ENCODE data around the gene GPR183. TPM values are rescaled to one million over a fixed set of nuclear protein-coding genes. Genes with fewer than 3 reads are reported as not detected.
A peak's percentile ranks its signal among the peaks of the same experiment; 100 is the strongest.

The GPR183 gene
- total RNA-seq, 2 donors from 2014 or later: 1.5 to 8.3 TPM

- no peak overlapping the region for H3K27ac ChIP-seq
- no peak for DNase-seq
- H3K9me3 ChIP-seq: no peaks in the 10 kb centered on the region
- no peak for TF ChIP-seq CTCF (IDR thresholded peaks at IDR 0.05)
- no peaks in the 10 kb centered on the region for H3K4me1 ChIP-seq
- no peaks in the 10 kb centered on the region for H3K36me3 ChIP-seq
- H3K9ac ChIP-seq (ENCODE audit: low read depth in 2 of 2, low read length in 2 of 2): no peak overlapping the region
- H3K27me3 ChIP-seq: no peaks in the 10 kb centered on the region
- H3K4me3 ChIP-seq: no peak overlapping the region
- intact Hi-C loops (cut with DNase I): no loop called here
Observed at GRCh38 chr13:99268822-99269221, 38.4 kb downstream of the GPR183 start.

- intact Hi-C loops (cut with DNase I): no loop called here
- H3K9ac ChIP-seq (ENCODE audit: low read depth in 2 of 2, low read length in 2 of 2): no peak overlapping the region
Observed at GRCh38 chr13:99267927-99268326, 39.3 kb downstream of the GPR183 start.

GRCh38 chr13:99266827-99267226, 40.4 kb downstream of the GPR183 start:
- H3K9ac ChIP-seq (ENCODE audit: low read depth in 2 of 2, low read length in 2 of 2): no peak overlapping the region
- no peak for DNase-seq
- no peaks in the 10 kb centered on the region for H3K9me3 ChIP-seq
- H3K4me1 ChIP-seq: no peaks in the 10 kb centered on the region
- no peak for TF ChIP-seq CTCF (IDR thresholded peaks at IDR 0.05)
- H3K27me3 ChIP-seq: no peaks in the 10 kb centered on the region
- intact Hi-C loops (cut with DNase I): loop anchor here (1.0 kb wide), 1 partner anchor 91 kb away; no protein-coding TSS in a partner anchor
- H3K36me3 ChIP-seq: no peaks in the 10 kb centered on the region
- H3K4me3 ChIP-seq: no peak overlapping the region
- no peak overlapping the region for H3K27ac ChIP-seq

More at GRCh38 chr13:99267927-99268326, 39.3 kb downstream of the GPR183 start:
- no peak for TF ChIP-seq CTCF (IDR thresholded peaks at IDR 0.05)
- Histone ChIP-seq H3K4me3 (no peak overlapping the region), H3K9me3 (no peaks in the 10 kb centered on the region), H3K36me3 (no peaks in the 10 kb centered on the region), H3K4me1 (no peaks in the 10 kb centered on the region), H3K27ac (no peak overlapping the region), H3K27me3 (no peaks in the 10 kb centered on the region)
- no peak for DNase-seq

GRCh38 chr13:99265821-99266426, 41.3 kb downstream of the GPR183 start:
- intact Hi-C loops (cut with DNase I): loop anchor here (1.0 kb wide), 1 partner anchor 90 kb away; no protein-coding TSS in a partner anchor
- no peaks in the 10 kb centered on the region for H3K9me3 ChIP-seq
- H3K27ac ChIP-seq: no peak overlapping the region
- no peak for DNase-seq
- H3K4me3 ChIP-seq: no peak overlapping the region
- peak; percentile 77 for TF ChIP-seq CTCF (IDR thresholded peaks at IDR 0.05)
- no peaks in the 10 kb centered on the region for H3K27me3 ChIP-seq
- H3K36me3 ChIP-seq: no peaks in the 10 kb centered on the region
- no peaks in the 10 kb centered on the region for H3K4me1 ChIP-seq
- H3K9ac ChIP-seq (ENCODE audit: low read depth in 2 of 2, low read length in 2 of 2): no peak overlapping the region

- DNase-seq: no peak
- no peaks in the 10 kb centered on the region for H3K27me3 ChIP-seq
- no peak overlapping the region for H3K9ac ChIP-seq (ENCODE audit: low read depth in 2 of 2, low read length in 2 of 2)
- TF ChIP-seq CTCF (IDR thresholded peaks at IDR 0.05): no peak
- H3K36me3 ChIP-seq: no peaks in the 10 kb centered on the region
- intact Hi-C loops (cut with DNase I): no loop called here
- no peaks in the 10 kb centered on the region for H3K4me1 ChIP-seq
- no peak overlapping the region for H3K27ac ChIP-seq
- no peak overlapping the region for H3K4me3 ChIP-seq
- H3K9me3 ChIP-seq: no peaks in the 10 kb centered on the region
Observed at GRCh38 chr13:99265162-99265800, 41.9 kb downstream of the GPR183 start.

Measured in colonic mucosa (tissue), 4 donors.